Stomach (tissue), 9 donors: ENCODE results near the gene POU3F1. TPM values are rescaled to one million over a fixed set of nuclear protein-coding genes. Genes with fewer than 3 reads are reported as not detected.
"Not testable (repeated sequence)": the region's sequence is repeated elsewhere in the genome, so short reads cannot be mapped to it uniquely, and the experiment has no call there.

Experiments used
- DNase-seq, 2 donors: peaks; one replicate each; pipeline versions ENCODE4 v3.0.0 to v3.0.0-alpha.2; 2013 to 2019
- H3K27ac ChIP-seq, 5 donors: fragments of 200-600 bp in 4 of 5; sonication (generic) in 4 of 5; one replicate each; pipeline ENCODE4 v1.5.1; 2013 to 2019; ENCODE audit warnings: mild to moderate bottlenecking in 1 of 5, moderate library complexity in 1 of 5
- H3K27me3 ChIP-seq, 3 donors: fragments of 200-600 bp; sonication (generic); one replicate each; pipeline ENCODE4 v1.5.1; 2017 to 2019; ENCODE audit warnings: mixed run types in 1 of 3
- H3K36me3 ChIP-seq, 4 donors: fragments of 200-600 bp; sonication (generic); 1 replicate in 3 of 4; 2 replicates in 1 of 4; pipeline ENCODE4 v1.5.1; 2016 to 2019
- H3K4me1 ChIP-seq, 4 donors: fragments of 200-600 bp; sonication (generic); one replicate each; pipeline ENCODE4 v1.5.1; 2016 to 2019
- H3K4me3 ChIP-seq, 4 donors: fragments of 200-600 bp; sonication (generic) in 3 of 4; one replicate each; pipeline ENCODE4 v1.5.1; 2016 to 2019; ENCODE audit warnings: mild to moderate bottlenecking in 1 of 4
- H3K9me3 ChIP-seq, 4 donors: fragments of 200-600 bp; sonication (generic); one replicate each; pipeline ENCODE4 v1.5.1; 2016 to 2019
- EP300 ChIP-seq: sonication (generic); formaldehyde crosslinking; IDR thresholded peaks from one replicate; pipeline ENCODE4 v1.6.1; 2017; ENCODE audit warnings: antibody characterized with exemption
- POLR2A ChIP-seq, 4 donors: fragments of 450-650 bp; IDR thresholded peaks; one replicate each; pipeline ENCODE4 v1.6.1; 2016; ENCODE audit warnings: antibody characterized with exemption in 4 of 4, control low read depth in 2 of 4, mild to moderate bottlenecking in 1 of 4, moderate library complexity in 1 of 4
- POLR2AphosphoS5 ChIP-seq, 3 donors: sonication (generic); formaldehyde crosslinking; IDR thresholded peaks; one replicate each; pipeline ENCODE4 v1.6.1; 2016; ENCODE audit warnings: antibody characterized with exemption in 3 of 3
- WGBS, 5 donors: extraction: QIAGEN DNeasy Blood & Tissue Kit in 3 of 5; methylation state at CpG; one replicate each; pipeline versions ENCODE4 v1.1.5 to v1.1.7; 2013 to 2018; 5-methylcytosine and 5-hydroxymethylcytosine counted together
- intact Hi-C: fragments of 100-400 bp; cut with DNase I; formaldehyde crosslinking; loops from one replicate; pipeline ENCODE4 v1.15.1; 2023; ENCODE audit warnings: low total_unique reads
- polyA plus RNA-seq, 3 donors: library from polyadenylated mRNA; stranded (reverse); fragments of 200-250 nt; gene quantifications; one replicate each; pipeline ENCODE4 v1.2.3, GENCODE V29; 2013
- total RNA-seq, 5 donors: library from RNA; depleted of rRNA; stranded (reverse); fragments of >200 nt; gene quantifications; one replicate each; pipeline versions ENCODE4 v1.1.0 to v1.2.3, GENCODE V29; 2014 to 2016
- TF ChIP-seq, protein P1 (sequence below), 7 experiments: fragments of 450-650 bp in 4 of 7; fragments of 200-600 bp in 3 of 7; sonication (generic) in 3 of 7; IDR thresholded peaks; one replicate each; pipeline ENCODE4 v1.5.1; 2016 to 2019; ENCODE audit warnings: antibody characterized with exemption in 7 of 7, control low read depth in 2 of 7, mild to moderate bottlenecking in 1 of 7
- donor health status: healthy with polysubstance abuse.
- donor health status: Bipolar disorder and iron deficiency.
- donor health status: healthy.

The POU3F1 gene
- total and polyA plus RNA-seq, 8 donors: 0.20 TPM; not detected in 7

DNA sequence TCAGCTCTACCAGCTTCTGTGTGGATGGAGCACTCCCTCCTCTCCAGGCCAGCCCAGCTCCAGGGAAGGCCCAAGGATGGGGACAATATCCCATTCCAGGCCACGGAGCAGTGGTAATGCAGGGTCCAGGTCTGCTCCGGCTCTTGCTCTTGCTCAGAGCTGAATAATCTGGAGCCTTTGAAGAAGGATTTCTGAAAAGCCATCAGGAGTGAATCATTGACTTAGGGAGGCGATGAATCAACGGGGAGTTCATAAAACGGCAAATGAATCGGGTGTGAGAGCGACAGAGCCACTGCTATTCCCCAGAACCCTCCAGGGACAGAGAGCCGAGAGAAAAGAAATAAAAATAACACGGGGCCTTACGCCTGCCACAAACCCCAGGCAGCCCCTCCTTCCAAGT lies 7.7 kb downstream of the POU3F1 start:
- H3K27ac ChIP-seq: no peak overlapping the region
- no peak overlapping the region for H3K4me3 ChIP-seq
- no peaks in the 10 kb centered on the region for H3K36me3 ChIP-seq
- DNase-seq: no peak
- H3K27me3 ChIP-seq: peaks cover 15 to 78% (median 35%) of the 10 kb centered on the region in 3 donors
- H3K4me1 ChIP-seq: no peaks in the 10 kb centered on the region
- intact Hi-C loops: no loop called here
- TF ChIP-seq, protein P1, sequence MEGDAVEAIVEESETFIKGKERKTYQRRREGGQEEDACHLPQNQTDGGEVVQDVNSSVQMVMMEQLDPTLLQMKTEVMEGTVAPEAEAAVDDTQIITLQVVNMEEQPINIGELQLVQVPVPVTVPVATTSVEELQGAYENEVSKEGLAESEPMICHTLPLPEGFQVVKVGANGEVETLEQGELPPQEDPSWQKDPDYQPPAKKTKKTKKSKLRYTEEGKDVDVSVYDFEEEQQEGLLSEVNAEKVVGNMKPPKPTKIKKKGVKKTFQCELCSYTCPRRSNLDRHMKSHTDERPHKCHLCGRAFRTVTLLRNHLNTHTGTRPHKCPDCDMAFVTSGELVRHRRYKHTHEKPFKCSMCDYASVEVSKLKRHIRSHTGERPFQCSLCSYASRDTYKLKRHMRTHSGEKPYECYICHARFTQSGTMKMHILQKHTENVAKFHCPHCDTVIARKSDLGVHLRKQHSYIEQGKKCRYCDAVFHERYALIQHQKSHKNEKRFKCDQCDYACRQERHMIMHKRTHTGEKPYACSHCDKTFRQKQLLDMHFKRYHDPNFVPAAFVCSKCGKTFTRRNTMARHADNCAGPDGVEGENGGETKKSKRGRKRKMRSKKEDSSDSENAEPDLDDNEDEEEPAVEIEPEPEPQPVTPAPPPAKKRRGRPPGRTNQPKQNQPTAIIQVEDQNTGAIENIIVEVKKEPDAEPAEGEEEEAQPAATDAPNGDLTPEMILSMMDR (IDR thresholded peaks at IDR 0.05): no peak
- TF ChIP-seq EP300 (no peak), POLR2AphosphoS5 (IDR thresholded peaks at IDR 0.05) (no peak), POLR2A (IDR thresholded peaks at IDR 0.05) (no peak)
- H3K9me3 ChIP-seq: no peaks in the 10 kb centered on the region
- 68 to 94% (median 89%) methylated on average over 10 of the region's 10 CpGs for WGBS, 5 donors

DNA sequence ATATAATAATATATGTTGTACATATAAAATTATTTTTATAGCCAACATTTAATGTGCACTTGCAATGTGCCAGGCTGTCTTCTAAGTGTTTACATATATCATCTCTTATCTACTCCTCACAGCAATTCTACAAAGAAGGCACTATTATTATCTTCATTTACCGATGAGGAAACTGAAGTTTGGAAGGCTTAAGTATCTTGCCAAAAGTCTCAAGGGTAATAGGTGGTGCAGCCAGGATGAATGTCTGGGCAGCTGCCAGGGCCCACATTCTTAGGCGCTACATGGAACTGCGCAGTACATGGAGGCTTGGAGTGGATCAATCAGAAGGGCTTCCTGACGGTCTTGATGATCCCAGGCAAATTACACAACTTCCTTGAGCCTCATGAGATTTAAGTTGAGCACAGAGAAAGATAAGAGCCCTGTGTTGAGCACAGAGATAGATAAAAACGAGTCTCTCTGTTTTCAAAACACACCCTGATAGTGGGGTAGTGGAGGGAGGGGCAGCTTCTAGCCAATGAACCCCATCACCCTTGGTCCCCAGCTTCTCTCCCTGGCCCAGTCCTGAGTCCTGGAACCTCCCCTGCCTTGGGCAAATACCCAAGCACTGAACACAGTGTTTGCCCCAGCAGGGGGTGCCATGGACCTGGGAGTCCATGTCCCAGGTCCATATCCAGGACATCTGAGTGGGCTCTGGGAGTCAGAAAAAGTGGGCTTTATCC lies 9.2 kb downstream of the POU3F1 start:
- Histone ChIP-seq H3K36me3 (no peaks in the 10 kb centered on the region), H3K4me3 (no peak overlapping the region), H3K27me3 (peaks cover 2 to 63% (median 20%) of the 10 kb centered on the region in 3 donors), H3K4me1 (no peaks in the 10 kb centered on the region), H3K9me3 (no peaks in the 10 kb centered on the region), H3K27ac (no peak overlapping the region)
- DNase-seq: peak in 1 of 2 donors; percentile 27
- intact Hi-C loops: no loop called here
- WGBS, 5 donors: 49 to 58% (median 54%) methylated on average over 5 of the region's 5 CpGs
- TF ChIP-seq POLR2A (IDR thresholded peaks at IDR 0.05): no peak
- TF ChIP-seq EP300: no peak
- TF ChIP-seq, protein P1 (IDR thresholded peaks at IDR 0.05): no peak
- no peak for TF ChIP-seq POLR2AphosphoS5 (IDR thresholded peaks at IDR 0.05)

DNA sequence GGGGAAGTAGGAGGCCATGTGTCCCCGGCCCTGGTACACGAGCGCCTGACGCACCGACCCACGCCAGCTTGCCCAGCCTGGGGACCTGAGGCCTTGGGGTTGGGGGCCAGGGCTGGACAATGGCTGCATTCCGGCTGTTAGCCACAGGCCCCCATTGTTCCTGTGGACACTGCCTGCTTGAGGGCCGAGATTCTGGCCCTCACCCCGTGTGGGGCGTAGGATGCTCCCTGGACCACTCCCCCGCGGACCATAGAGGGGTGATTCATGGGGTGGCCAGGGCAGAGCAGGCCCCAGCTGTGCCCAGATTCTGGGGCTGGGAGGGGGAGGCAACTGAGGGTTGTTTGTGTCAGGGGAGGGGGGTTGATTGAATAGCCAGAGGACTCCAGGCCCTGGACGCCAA lies 11.7 kb downstream of the POU3F1 start:
- Histone ChIP-seq H3K27ac (no peak overlapping the region), H3K4me3 (no peak overlapping the region), H3K27me3 (peaks cover 0 to 38% (median 0%) of the 10 kb centered on the region in 3 donors), H3K36me3 (no peaks in the 10 kb centered on the region), H3K4me1 (peaks cover 8 to 15% (median 10%) of the 10 kb centered on the region in 4 donors), H3K9me3 (no peaks in the 10 kb centered on the region)
- no peak for TF ChIP-seq POLR2AphosphoS5 (IDR thresholded peaks at IDR 0.05)
- no peak for DNase-seq
- WGBS, 5 donors: 92 to 98% (median 92%) methylated on average over 7 to 13 of the region's 13 CpGs
- intact Hi-C loops: no loop called here

DNA sequence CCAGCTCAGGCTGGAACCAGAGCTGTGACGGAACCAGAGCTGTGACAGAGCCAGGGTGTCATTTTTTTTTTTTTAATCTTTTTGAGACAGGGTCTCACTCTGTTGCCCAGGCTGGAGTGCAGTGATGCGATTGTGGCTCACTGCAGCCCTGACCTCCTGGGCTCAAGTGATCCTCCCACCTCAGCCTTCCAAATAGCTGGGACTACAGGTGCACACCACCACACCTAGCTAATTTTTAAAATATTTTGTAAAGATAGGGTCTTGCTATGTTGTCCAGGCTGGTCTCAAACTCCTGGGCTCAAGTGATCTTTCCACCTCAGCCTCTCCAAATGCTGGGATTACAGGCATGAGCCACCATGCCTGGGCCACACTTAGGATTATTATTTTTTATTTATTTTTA lies 13.6 kb downstream of the POU3F1 start:
- DNase-seq, H3K4me3 ChIP-seq, H3K27ac ChIP-seq, H3K36me3 ChIP-seq, H3K9me3 ChIP-seq, intact Hi-C loops: not testable (repeated sequence)
- peaks cover 0 to 22% (median 0%) of the 10 kb centered on the region in 3 donors for H3K27me3 ChIP-seq
- 81 to 100% (median 95%) methylated on average over 2 of the region's 2 CpGs for WGBS, 5 donors
- H3K4me1 ChIP-seq: peaks cover 21 to 32% (median 28%) of the 10 kb centered on the region in 4 donors

DNA sequence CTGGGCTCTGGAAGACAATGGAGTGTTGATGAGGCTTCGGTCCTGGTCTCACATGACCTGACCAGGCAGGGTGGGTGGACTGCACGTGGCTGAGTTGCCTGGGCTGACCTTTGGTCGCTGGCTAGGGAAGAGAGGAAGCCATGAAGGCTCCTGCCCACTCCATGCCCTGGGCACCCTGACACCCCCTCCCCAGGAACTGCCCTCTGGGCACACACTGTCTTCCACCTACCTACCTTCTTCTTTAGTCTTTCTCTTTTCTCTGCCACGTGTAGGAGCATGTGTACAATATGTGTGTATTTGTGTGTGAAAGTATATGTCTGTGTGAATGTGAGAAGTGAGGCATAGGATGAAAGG lies 15.1 kb downstream of the POU3F1 start:
- H3K4me3 ChIP-seq: no peak overlapping the region
- no peak overlapping the region for H3K27ac ChIP-seq
- H3K27me3 ChIP-seq: peaks cover 0 to 14% (median 0%) of the 10 kb centered on the region in 3 donors
- 42 to 58% (median 49%) methylated on average over 4 of the region's 4 CpGs for WGBS, 5 donors
- H3K9me3 ChIP-seq: no peaks in the 10 kb centered on the region
- no peak for DNase-seq
- no peak for TF ChIP-seq POLR2AphosphoS5 (IDR thresholded peaks at IDR 0.05)
- no peak for TF ChIP-seq POLR2A (IDR thresholded peaks at IDR 0.05)
- no peak for TF ChIP-seq EP300
- TF ChIP-seq, protein P1 (IDR thresholded peaks at IDR 0.05): no peak
- intact Hi-C loops: no loop called here
- H3K36me3 ChIP-seq: peaks cover 0 to 5% (median 5%) of the 10 kb centered on the region in 4 donors
- H3K4me1 ChIP-seq: peaks cover 21 to 32% (median 28%) of the 10 kb centered on the region in 4 donors
